ENCODE results near the gene OR51B2.
A peak's percentile ranks its signal among the peaks of the same experiment; 100 is the strongest.
"Not testable (repeated sequence)": the region's sequence is repeated elsewhere in the genome, so short reads cannot be mapped to it uniquely, and the experiment has no call there.

Gene OR51B2

GRCh38 chr11:5324197-5324596, at the start of gene OR51B2:
OR51B2 (minus strand) TSS chr11:5324297; CDS start chr11:5324297, 0 bp downstream.
- no peak for DNase-seq (ENCODE audit: low spot score)

GRCh38 chr11:5369789-5370188, 45.7 kb upstream of the OR51B2 start:
- DNase-seq (ENCODE audit: low spot score) = peak; percentile 33

- no peak for DNase-seq (ENCODE audit: low spot score)
Observed at GRCh38 chr11:5368502-5369043, 44.5 kb upstream of the OR51B2 start.

GRCh38 chr11:5367448-5368074, 43.5 kb upstream of the OR51B2 start:
- DNase-seq (ENCODE audit: low spot score) = no peak

- DNase-seq (ENCODE audit: low spot score) = no peak
Observed at GRCh38 chr11:5366856-5367255, 42.8 kb upstream of the OR51B2 start.

- not testable (repeated sequence) for DNase-seq (ENCODE audit: low spot score)
Observed at GRCh38 chr11:5366365-5366764, 42.3 kb upstream of the OR51B2 start.

GRCh38 chr11:5364214-5364613, 40.1 kb upstream of the OR51B2 start:
- peak; percentile 58 for DNase-seq (ENCODE audit: low spot score)

- no peak for DNase-seq (ENCODE audit: low spot score)
Observed at GRCh38 chr11:5363679-5364078, 39.6 kb upstream of the OR51B2 start.

GRCh38 chr11:5362017-5362625, 38.0 kb upstream of the OR51B2 start:
- no peak for DNase-seq (ENCODE audit: low spot score)

- not testable (repeated sequence) for DNase-seq (ENCODE audit: low spot score)
Observed at GRCh38 chr11:5356031-5356430, 31.9 kb upstream of the OR51B2 start.

GRCh38 chr11:5351208-5351607, 27.1 kb upstream of the OR51B2 start, which contains the start of gene OR51B6:
OR51B6 (plus strand) TSS chr11:5351508; CDS start chr11:5351508, 0 bp downstream.
- no peak for DNase-seq (ENCODE audit: low spot score)

GRCh38 chr11:5349550-5349949, 25.5 kb upstream of the OR51B2 start:
- no peak for DNase-seq (ENCODE audit: low spot score)

GRCh38 chr11:5348551-5349194, 24.6 kb upstream of the OR51B2 start:
- no peak for DNase-seq (ENCODE audit: low spot score)

GRCh38 chr11:5345831-5346230, 21.7 kb upstream of the OR51B2 start:
- no peak for DNase-seq (ENCODE audit: low spot score)

- DNase-seq (ENCODE audit: low spot score) = no peak
Observed at GRCh38 chr11:5343474-5344335, 19.6 kb upstream of the OR51B2 start, which contains the start of gene OR51B5. OR51B5 (minus strand) TSS chr11:5343524; CDS start chr11:5343524, 0 bp downstream.

- DNase-seq (ENCODE audit: low spot score) = no peak
Observed at GRCh38 chr11:5339771-5340322, 15.8 kb upstream of the OR51B2 start.

- not testable (repeated sequence) for DNase-seq (ENCODE audit: low spot score)
Observed at GRCh38 chr11:5337253-5337652, 13.2 kb upstream of the OR51B2 start.

- no peak for DNase-seq (ENCODE audit: low spot score)
Observed at GRCh38 chr11:5336331-5336730, 12.2 kb upstream of the OR51B2 start.

GRCh38 chr11:5335170-5335569, 11.1 kb upstream of the OR51B2 start:
- DNase-seq (ENCODE audit: low spot score) = no peak

GRCh38 chr11:5317292-5317691, 6.8 kb downstream of the OR51B2 start:
- peak; percentile 14 for DNase-seq (ENCODE audit: low spot score)

GRCh38 chr11:5313326-5314023, 10.6 kb downstream of the OR51B2 start:
- DNase-seq (ENCODE audit: low spot score) = not testable (repeated sequence)

All from SW480 (cell line).